ENCODE measurements around the gene PCNP. TPM values are rescaled to one million over a fixed set of nuclear protein-coding genes. Genes with fewer than 3 reads are reported as not detected.

The PCNP gene
- total and polyA plus RNA-seq, 2 experiments from 2014 or later, result 134 to 185 TPM

GRCh38 chr3:101633186-101633585 lies 59.2 kb downstream of the PCNP start:
- Histone ChIP-seq H3K27ac (ENCODE audit: low read depth) (no peak overlapping the region), H3K4me3 (no peak overlapping the region), H3K36me3 (ENCODE audit: insufficient read depth) (no peaks in the 10 kb centered on the region), H3K27me3 (ENCODE audit: insufficient read depth) (no peaks in the 10 kb centered on the region), H2AFZ (no peak overlapping the region), H3K4me1 (ENCODE audit: insufficient read depth) (no peaks in the 10 kb centered on the region), H4K20me1 (replicated peaks; ENCODE audit: insufficient read depth) (no peaks in the 10 kb centered on the region), H3F3A (replicated peaks; ENCODE audit: low read depth) (no peaks in the 10 kb centered on the region), H3K4me2 (no peak overlapping the region), H3K9me2 (ENCODE audit: insufficient read depth) (no peaks in the 10 kb centered on the region), H3K79me2 (replicated peaks; ENCODE audit: insufficient read depth) (no peaks in the 10 kb centered on the region)
- H3K27ac Mint-ChIP-seq, result no peak overlapping the region
- H3K36me3 Mint-ChIP-seq (ENCODE audit: low read depth), result no peaks in the 10 kb centered on the region; the same call in 2 of the 3 replicates
- DNase-seq (ENCODE audit: low spot score) (no peak), ATAC-seq (no peak)
- peaks cover 3% of the 10 kb centered on the region for H3K27me3 Mint-ChIP-seq (ENCODE audit: insufficient read depth, low read depth, poor library complexity)
- TF ChIP-seq EZH2 (IDR thresholded peaks at IDR 0.05; ENCODE audit: low read depth, unreplicated experiment) (no peak), JUNB (IDR thresholded peaks at IDR 0.05; ENCODE audit: unreplicated experiment) (no peak), CREB1 (CRISPR knock-in tag; IDR thresholded peaks at IDR 0.05; ENCODE audit: low read depth) (no peak), ZNF331 (CRISPR knock-in tag; IDR thresholded peaks at IDR 0.05; ENCODE audit: low read depth) (no peak), CTCF (conservative IDR thresholded peaks at IDR 0.05; ENCODE audit: low read depth in 2 of 2) (no peak), ZNF462 (CRISPR knock-in tag; IDR thresholded peaks at IDR 0.05) (no peak), EZH2phosphoT487 (IDR thresholded peaks at IDR 0.05; ENCODE audit: unreplicated experiment) (no peak), STAT1 (IDR thresholded peaks at IDR 0.05; ENCODE audit: unreplicated experiment) (no peak), POLR2AphosphoS5 (IDR thresholded peaks at IDR 0.05; ENCODE audit: low read depth) (no peak), REST (IDR thresholded peaks at IDR 0.05; ENCODE audit: unreplicated experiment) (no peak), NANOG (IDR thresholded peaks at IDR 0.05; ENCODE audit: borderline replicate concordance) (no peak), ZNF114 (CRISPR knock-in tag; IDR thresholded peaks at IDR 0.05) (no peak), ETS1 (IDR thresholded peaks at IDR 0.05) (no peak)
- peaks cover 8% of the 10 kb centered on the region for H3K4me1 Mint-ChIP-seq
- no peak overlapping the region for H3K4me3 Mint-ChIP-seq
- H3K9me3 Mint-ChIP-seq, result no peaks in the 10 kb centered on the region; the same call in 2 of the 3 replicates
